Fibroblast of lung (primary cell): ENCODE data around the gene WBP4. TPM values are rescaled to one million over a fixed set of nuclear protein-coding genes. Genes with fewer than 3 reads are reported as not detected.
"Not testable (repeated sequence)": the region's sequence is repeated elsewhere in the genome, so short reads cannot be mapped to it uniquely, and the experiment has no call there.

ENCODE experiments used
- DNase-seq, 2 donors: peaks; one replicate each; pipeline versions ENCODE4 v3.0.0 to v3.0.0-alpha.2; 2010; ENCODE audit warnings: low read depth in 2 of 2
- H2AFZ ChIP-seq: 2 replicates; pipeline ENCODE4 v1.5.1; 2012; ENCODE audit warnings: low read length, control low read depth, inconsistent platforms
- H3K27ac ChIP-seq: 2 replicates; pipeline ENCODE4 v1.5.1; 2011; ENCODE audit warnings: low read length, control low read depth; ENCODE audit not compliant: insufficient read depth
- H3K27me3 ChIP-seq: 2 replicates; pipeline ENCODE4 v1.5.1; 2011; ENCODE audit warnings: mild to moderate bottlenecking, low read length; ENCODE audit not compliant: control insufficient read depth, insufficient read depth
- H3K36me3 ChIP-seq: 2 replicates; pipeline ENCODE4 v1.5.1; 2011; ENCODE audit warnings: low read length; ENCODE audit not compliant: control insufficient read depth, insufficient read depth
- H3K4me1 ChIP-seq: 2 replicates; pipeline ENCODE4 v1.5.1; 2011; ENCODE audit warnings: low read length; ENCODE audit not compliant: control insufficient read depth, insufficient read depth; ENCODE audit errors: extremely low read depth
- H3K4me2 ChIP-seq: 2 replicates; pipeline ENCODE4 v1.5.1; 2011; ENCODE audit warnings: low read length, control low read depth; ENCODE audit not compliant: insufficient read depth; ENCODE audit errors: extremely low read depth
- H3K4me3 ChIP-seq, 4 experiments: fragments of 200-600 bp in 1 of 4; sonication (generic) in 1 of 4; replicated peaks in 1 of 4; 2 replicates each; pipeline ENCODE4 v1.5.1; 2011 to 2016; ENCODE audit warnings: low read length in 4 of 4, low read depth in 3 of 4, mild to moderate bottlenecking in 3 of 4, control low read depth in 2 of 4, inconsistent platforms in 1 of 4, mixed read lengths in 1 of 4; ENCODE audit not compliant: insufficient read depth in 1 of 4; ENCODE audit errors: control extremely low read depth in 1 of 4
- H3K79me2 ChIP-seq: 2 replicates; pipeline ENCODE4 v1.5.1; 2012; ENCODE audit warnings: mild to moderate bottlenecking, low read length, inconsistent platforms; ENCODE audit not compliant: control insufficient read depth, insufficient read depth
- H3K9ac ChIP-seq: 2 replicates; pipeline ENCODE4 v1.5.1; 2011; ENCODE audit warnings: mild to moderate bottlenecking, low read length, control low read depth; ENCODE audit not compliant: insufficient read depth
- H3K9me3 ChIP-seq: 2 replicates; pipeline ENCODE4 v1.5.1; 2012; ENCODE audit warnings: low read depth, low read length; ENCODE audit not compliant: control insufficient read depth, insufficient read depth
- H4K20me1 ChIP-seq: 2 replicates; pipeline ENCODE4 v1.5.1; 2011; ENCODE audit warnings: low read length; ENCODE audit not compliant: control insufficient read depth, insufficient read depth; ENCODE audit errors: extremely low read depth
- EZH2 ChIP-seq: IDR thresholded peaks from 2 replicates; pipeline ENCODE4 v1.5.1; 2012; ENCODE audit warnings: low read length, control low read depth, mild to moderate bottlenecking; ENCODE audit errors: missing control alignments
- polyA plus RNA-seq, 2 donors: library from polyadenylated mRNA; depleted of rRNA in 1 of 2; stranded (reverse) in 1 of 2; unstranded in 1 of 2; fragments of >200 nt; gene quantifications; 2 replicates each; pipeline ENCODE4 v1.2.1, GENCODE V29; 2011 to 2012; ENCODE audit warnings: missing spikeins in 1 of 2
- total RNA-seq: library from RNA; depleted of rRNA; stranded (reverse); fragments of >200 nt; gene quantifications from 2 replicates; pipeline ENCODE4 v1.2.1, GENCODE V29; 2014
- TF ChIP-seq, protein P1 (sequence below), 2 donors: IDR thresholded peaks in 1 of 2; conservative IDR thresholded peaks in 1 of 2; 1 replicate in 1 of 2; 2 replicates in 1 of 2; pipeline ENCODE4 v1.5.1; 2011 to 2012; ENCODE audit warnings: low read length in 2 of 2, control low read depth in 1 of 2, inconsistent platforms in 1 of 2, low read depth in 1 of 2, mild to moderate bottlenecking in 1 of 2

The WBP4 gene
- total and polyA plus RNA-seq, 2 donors (not counting 1 experiment from before 2014, with no cell fraction given), result 13.7 to 17.7 TPM

DNA sequence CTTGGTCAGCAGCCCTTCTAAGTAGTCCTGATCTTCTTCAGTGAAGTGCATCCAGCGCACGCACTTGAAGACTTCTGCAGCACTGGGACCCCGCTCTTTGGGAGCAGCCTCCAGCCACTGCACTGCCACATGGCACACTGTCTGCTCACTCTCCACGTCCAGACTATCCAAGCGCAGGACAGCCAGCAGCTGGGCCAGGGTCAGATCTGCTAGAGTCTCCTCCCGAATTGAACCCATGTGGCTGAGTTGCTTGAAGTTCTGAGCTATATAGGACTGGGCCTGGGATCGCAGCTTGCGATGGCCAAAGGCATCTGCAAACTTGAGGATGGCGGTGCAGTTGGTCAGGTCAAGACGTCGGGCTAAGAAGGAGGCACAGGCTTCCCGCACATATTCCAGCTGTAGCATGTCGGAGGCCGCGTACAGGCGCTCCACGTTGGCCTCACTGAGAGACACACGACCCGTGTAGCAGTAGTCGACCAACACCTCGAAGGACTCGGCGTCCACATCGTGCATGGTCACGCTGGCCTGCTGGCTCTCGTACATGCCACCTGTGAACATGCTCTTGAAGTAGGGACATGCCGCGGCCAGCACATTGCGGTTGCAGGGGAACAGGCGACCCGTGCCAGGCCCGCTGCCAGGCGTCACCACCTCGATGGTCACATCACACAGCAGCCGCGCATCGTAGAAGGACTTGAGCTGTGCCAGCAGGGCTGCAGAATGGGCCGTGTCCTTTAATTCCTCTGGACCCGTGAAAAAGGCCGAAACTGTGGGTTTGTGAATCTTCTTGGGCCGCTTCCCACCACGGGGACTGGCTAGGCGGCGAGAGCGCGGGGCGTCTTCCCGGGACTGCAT lies 70.6 kb downstream of the WBP4 start:
- H3K9me3 ChIP-seq, H4K20me1 ChIP-seq, DNase-seq, H3K36me3 ChIP-seq, H3K4me1 ChIP-seq, H3K27me3 ChIP-seq: not testable (repeated sequence)
- H3K4me3 ChIP-seq, result peak overlapping the region; percentile 48 to 95 (median 64)
- peak overlapping the region; percentile 72 for H3K27ac ChIP-seq
- H3K4me2 ChIP-seq, result peak overlapping the region; percentile 82
- peaks cover 13% of the 10 kb centered on the region for H3K79me2 ChIP-seq
- H2AFZ ChIP-seq, result peak overlapping the region; percentile 77
- H3K9ac ChIP-seq, result peak overlapping the region; percentile 58

GRCh38 chr13:41132512-41133152 lies 71.3 kb downstream of the WBP4 start, which contains the start of gene KBTBD6:
TSS of gene KBTBD6 (minus strand) at chr13:41132802. CDS start at chr13:41132511, 291 bp downstream.
- H3K4me1 ChIP-seq, result peaks cover 2% of the 10 kb centered on the region
- DNase-seq, result peak; percentile 99 to 100
- no peaks in the 10 kb centered on the region for H4K20me1 ChIP-seq
- peak within 1 kb of the TSS; percentile 82 for H3K4me2 ChIP-seq
- no peaks in the 10 kb centered on the region for H3K9me3 ChIP-seq
- H3K79me2 ChIP-seq, result peaks cover 13% of the 10 kb centered on the region
- no peaks in the 10 kb centered on the region for H3K27me3 ChIP-seq
- no peaks in the 10 kb centered on the region for H3K36me3 ChIP-seq
- H2AFZ ChIP-seq, result peak within 1 kb of the TSS; percentile 77
- TF ChIP-seq EZH2, result no peak
- TF ChIP-seq, protein P1, sequence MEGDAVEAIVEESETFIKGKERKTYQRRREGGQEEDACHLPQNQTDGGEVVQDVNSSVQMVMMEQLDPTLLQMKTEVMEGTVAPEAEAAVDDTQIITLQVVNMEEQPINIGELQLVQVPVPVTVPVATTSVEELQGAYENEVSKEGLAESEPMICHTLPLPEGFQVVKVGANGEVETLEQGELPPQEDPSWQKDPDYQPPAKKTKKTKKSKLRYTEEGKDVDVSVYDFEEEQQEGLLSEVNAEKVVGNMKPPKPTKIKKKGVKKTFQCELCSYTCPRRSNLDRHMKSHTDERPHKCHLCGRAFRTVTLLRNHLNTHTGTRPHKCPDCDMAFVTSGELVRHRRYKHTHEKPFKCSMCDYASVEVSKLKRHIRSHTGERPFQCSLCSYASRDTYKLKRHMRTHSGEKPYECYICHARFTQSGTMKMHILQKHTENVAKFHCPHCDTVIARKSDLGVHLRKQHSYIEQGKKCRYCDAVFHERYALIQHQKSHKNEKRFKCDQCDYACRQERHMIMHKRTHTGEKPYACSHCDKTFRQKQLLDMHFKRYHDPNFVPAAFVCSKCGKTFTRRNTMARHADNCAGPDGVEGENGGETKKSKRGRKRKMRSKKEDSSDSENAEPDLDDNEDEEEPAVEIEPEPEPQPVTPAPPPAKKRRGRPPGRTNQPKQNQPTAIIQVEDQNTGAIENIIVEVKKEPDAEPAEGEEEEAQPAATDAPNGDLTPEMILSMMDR (conservative IDR thresholded peaks at IDR 0.05 in 1 of 2, IDR thresholded peaks at IDR 0.05 in 1 of 2; ENCODE audit: low read depth in 1 of 2, low read length in 2 of 2), result no peak
- H3K9ac ChIP-seq, result peak within 1 kb of the TSS; percentile 67
- peak within 1 kb of the TSS; percentile 53 to 95 (median 65) for H3K4me3 ChIP-seq
- peak within 1 kb of the TSS; percentile 72 for H3K27ac ChIP-seq

Other genes starting within 250 kb of the WBP4 start
- gene ELF1, start 42.2 kb upstream of the WBP4 start, total RNA-seq, result 34.7 and 38.5 TPM in 2 replicates
- 31.5 and 41.0 TPM in 2 replicates for gene ELF1, start 42.2 kb upstream of the WBP4 start, polyA plus RNA-seq
- 10.0 and 12.4 TPM in 2 replicates for gene KBTBD6, start 71.3 kb downstream of the WBP4 start, total RNA-seq
- gene KBTBD6, start 71.3 kb downstream of the WBP4 start, polyA plus RNA-seq, result 6.6 and 6.7 TPM in 2 replicates
- gene KBTBD7, start 133.1 kb downstream of the WBP4 start, total RNA-seq, result 4.6 and 5.9 TPM in 2 replicates
- gene KBTBD7, start 133.1 kb downstream of the WBP4 start, polyA plus RNA-seq, result 3.4 and 3.5 TPM in 2 replicates
- 13.4 and 17.2 TPM in 2 replicates for gene MTRF1, start 202.1 kb downstream of the WBP4 start, total RNA-seq
- 9.4 and 11.6 TPM in 2 replicates for gene MTRF1, start 202.1 kb downstream of the WBP4 start, polyA plus RNA-seq
- 7.9 and 9.2 TPM in 2 replicates for gene NAA16, start 249.8 kb downstream of the WBP4 start, total RNA-seq
- gene NAA16, start 249.8 kb downstream of the WBP4 start, polyA plus RNA-seq, result 8.3 and 12.9 TPM in 2 replicates